Loucy (cell line): ENCODE data around the gene HTRA3.

Source experiments
- H2AFZ ChIP-seq: fragments of 200-600 bp; sonication (generic); 2 replicates; pipeline ENCODE4 v1.6.0; 2016; ENCODE audit warnings: antibody characterized with exemption, mild to moderate bottlenecking, low read length, moderate library complexity
- H3F3A ChIP-seq: fragments of 200-600 bp; 2 replicates; pipeline ENCODE4 v1.6.0; 2016; ENCODE audit warnings: antibody characterized with exemption, low read depth, mild to moderate bottlenecking
- H3K27me3 ChIP-seq: fragments of 200-600 bp; sonication (generic); 2 replicates; pipeline ENCODE4 v1.6.1; 2014; ENCODE audit warnings: low read length, mild to moderate bottlenecking; ENCODE audit not compliant: insufficient read depth, poor library complexity, severe bottlenecking
- H3K36me3 ChIP-seq: fragments of 200-600 bp; sonication (generic); 2 replicates; pipeline ENCODE4 v1.6.1; 2016; ENCODE audit warnings: low read length; ENCODE audit not compliant: insufficient read depth
- H3K4me1 ChIP-seq: fragments of 200-600 bp; sonication (generic); 2 replicates; pipeline ENCODE4 v1.5.1; 2014; ENCODE audit warnings: low read length, mild to moderate bottlenecking; ENCODE audit not compliant: insufficient read depth, poor library complexity, severe bottlenecking
- H3K4me2 ChIP-seq: fragments of 200-600 bp; sonication (generic); 2 replicates; pipeline ENCODE4 v1.6.0; 2014; ENCODE audit warnings: antibody characterized with exemption, low read length, low read depth, mild to moderate bottlenecking; ENCODE audit not compliant: poor library complexity, severe bottlenecking
- H3K4me3 ChIP-seq: fragments of 200-600 bp; sonication (generic); 2 replicates; pipeline ENCODE4 v1.5.1; 2014; ENCODE audit warnings: low read length, mild to moderate bottlenecking, mixed read lengths; ENCODE audit not compliant: poor library complexity, severe bottlenecking
- H3K79me2 ChIP-seq: fragments of 200-600 bp; sonication (generic); 2 replicates; pipeline ENCODE4 v1.6.1; 2014; ENCODE audit warnings: low read length; ENCODE audit not compliant: insufficient read depth
- H3K9ac ChIP-seq: fragments of 200-600 bp; sonication (generic); 2 replicates; pipeline ENCODE4 v1.6.0; 2014; ENCODE audit warnings: mild to moderate bottlenecking, low read depth, low read length, moderate library complexity; ENCODE audit not compliant: poor library complexity, severe bottlenecking
- H3K9me2 ChIP-seq: fragments of 200-600 bp; sonication (generic); replicated peaks from 2 replicates; pipeline ENCODE4 v1.6.1; 2016; ENCODE audit warnings: low read depth, low read length, mixed read lengths
- H3K9me3 ChIP-seq: fragments of 200-600 bp; sonication (generic); 2 replicates; pipeline ENCODE4 v1.6.1; 2014; ENCODE audit warnings: mild to moderate bottlenecking, antibody characterized with exemption, low read length, low read depth; ENCODE audit not compliant: insufficient read depth
- H4K20me1 ChIP-seq: fragments of 200-600 bp; sonication (generic); 2 replicates; pipeline ENCODE4 v1.6.0; 2014; ENCODE audit warnings: antibody characterized with exemption, low read length, mild to moderate bottlenecking; ENCODE audit not compliant: insufficient read depth, poor library complexity, severe bottlenecking
- CTCF ChIP-seq: fragments of 200-600 bp; sonication (generic); conservative IDR thresholded peaks from 2 replicates; pipeline ENCODE4 v1.5.1; 2014; ENCODE audit warnings: mild to moderate bottlenecking, antibody characterized with exemption, low read length
- EZH2phosphoT487 ChIP-seq: fragments of 200-600 bp; IDR thresholded peaks from 2 replicates; pipeline ENCODE4 v1.6.1; 2018; ENCODE audit warnings: antibody characterized with exemption, mild to moderate bottlenecking, moderate library complexity, borderline replicate concordance

HTRA3 gene

GRCh38 chr4:8224975-8225625, 44.5 kb upstream of the HTRA3 start:
- no peak overlapping the region for H2AFZ ChIP-seq

GRCh38 chr4:8225706-8226443, 43.7 kb upstream of the HTRA3 start:
- Histone ChIP-seq H3K79me2 (no peaks in the 10 kb centered on the region), H3K27me3 (no peaks in the 10 kb centered on the region), H3K9me2 (no peaks in the 10 kb centered on the region), H3K9ac (no peak overlapping the region), H3K36me3 (peaks cover 27% of the 10 kb centered on the region; the same call in 1 of the 2 replicates), H3K9me3 (no peaks in the 10 kb centered on the region), H3K4me2 (no peak overlapping the region), H3K4me1 (peaks cover 27% of the 10 kb centered on the region), H4K20me1 (no peaks in the 10 kb centered on the region), H3K4me3 (no peak overlapping the region), H2AFZ (no peak overlapping the region), H3F3A (no peaks in the 10 kb centered on the region)
- no peak for TF ChIP-seq EZH2phosphoT487
- TF ChIP-seq CTCF, result no peak

More at GRCh38 chr4:8224975-8225625, 44.5 kb upstream of the HTRA3 start:
- H3F3A ChIP-seq, result no peaks in the 10 kb centered on the region
- peaks cover 35% of the 10 kb centered on the region; the same call in 1 of the 2 replicates for H3K36me3 ChIP-seq
- peaks cover 27% of the 10 kb centered on the region for H3K4me1 ChIP-seq
- no peaks in the 10 kb centered on the region for H4K20me1 ChIP-seq
- H3K9me2 ChIP-seq, result no peaks in the 10 kb centered on the region
- H3K4me2 ChIP-seq, result no peak overlapping the region
- no peak overlapping the region for H3K9ac ChIP-seq
- no peak overlapping the region for H3K4me3 ChIP-seq
- TF ChIP-seq EZH2phosphoT487 (no peak), CTCF (no peak)
- H3K9me3 ChIP-seq, result no peaks in the 10 kb centered on the region
- no peaks in the 10 kb centered on the region for H3K27me3 ChIP-seq
- no peaks in the 10 kb centered on the region for H3K79me2 ChIP-seq

GRCh38 chr4:8227201-8227770, 42.3 kb upstream of the HTRA3 start:
- H3K4me2 ChIP-seq, result no peak overlapping the region
- H3K9me2 ChIP-seq, result no peaks in the 10 kb centered on the region
- H3K4me3 ChIP-seq, result no peak overlapping the region
- H3K4me1 ChIP-seq, result peaks cover 16% of the 10 kb centered on the region
- no peak for TF ChIP-seq EZH2phosphoT487
- TF ChIP-seq CTCF, result no peak
- H4K20me1 ChIP-seq, result no peaks in the 10 kb centered on the region
- peaks cover 26% of the 10 kb centered on the region; the same call in 1 of the 2 replicates for H3K36me3 ChIP-seq
- no peak overlapping the region for H2AFZ ChIP-seq
- H3F3A ChIP-seq, result no peaks in the 10 kb centered on the region
- no peaks in the 10 kb centered on the region for H3K27me3 ChIP-seq
- no peak overlapping the region for H3K9ac ChIP-seq
- H3K79me2 ChIP-seq, result no peaks in the 10 kb centered on the region
- no peaks in the 10 kb centered on the region for H3K9me3 ChIP-seq
